H9 (cell line): ENCODE results near the gene HSPB3. TPM values are rescaled to one million over a fixed set of nuclear protein-coding genes. Genes with fewer than 3 reads are reported as not detected.

ENCODE experiments used
- DNase-seq: peaks from one replicate; pipeline ENCODE4 v3.0.0-alpha.2; 2017
- H2AFZ ChIP-seq: one replicate; pipeline ENCODE4 v1.6.1; 2013; ENCODE audit warnings: mild to moderate bottlenecking, low read length, control low read depth, moderate library complexity
- H2AK5ac ChIP-seq: 2 replicates; pipeline ENCODE4 v1.6.1; 2013; ENCODE audit warnings: low read length, control low read depth, mixed read lengths; ENCODE audit not compliant: insufficient read length
- H2BK120ac ChIP-seq: one replicate; pipeline ENCODE4 v1.6.1; 2013; ENCODE audit warnings: low read depth, mild to moderate bottlenecking, low read length, control low read depth, inconsistent platforms; ENCODE audit not compliant: poor library complexity, severe bottlenecking
- H2BK12ac ChIP-seq: 2 replicates; pipeline ENCODE4 v1.6.1; 2013; ENCODE audit warnings: low read length, control low read depth, mixed read lengths, low read depth; ENCODE audit not compliant: insufficient read length
- H2BK15ac ChIP-seq: 2 replicates; pipeline ENCODE4 v1.6.1; 2013; ENCODE audit warnings: low read depth, low read length, control low read depth
- H2BK20ac ChIP-seq: one replicate; pipeline ENCODE4 v1.6.1; 2013; ENCODE audit warnings: low read depth, mild to moderate bottlenecking, low read length, control low read depth, inconsistent platforms; ENCODE audit not compliant: poor library complexity, severe bottlenecking
- H2BK5ac ChIP-seq: 2 replicates; pipeline ENCODE4 v1.6.1; 2013; ENCODE audit warnings: low read length, control low read depth, mixed read lengths; ENCODE audit not compliant: insufficient read length
- H3K14ac ChIP-seq: 2 replicates; pipeline ENCODE4 v1.6.1; 2013; ENCODE audit warnings: low read length, control low read depth; ENCODE audit not compliant: insufficient read depth
- H3K18ac ChIP-seq: 2 replicates; pipeline ENCODE4 v1.6.1; 2013; ENCODE audit warnings: low read depth, mild to moderate bottlenecking, mixed read lengths, low read length, control low read depth; ENCODE audit not compliant: insufficient read length
- H3K23ac ChIP-seq: 2 replicates; pipeline ENCODE4 v1.6.1; 2013; ENCODE audit warnings: low read length, control low read depth, mixed read lengths, low read depth; ENCODE audit not compliant: insufficient read length
- H3K23me2 ChIP-seq: 2 replicates; pipeline ENCODE4 v1.6.1; 2013; ENCODE audit warnings: low read depth, mild to moderate bottlenecking, mixed read lengths, low read length, control low read depth; ENCODE audit not compliant: insufficient read length, poor library complexity, severe bottlenecking
- H3K27ac ChIP-seq: 2 replicates; pipeline ENCODE4 v1.5.1; 2013; ENCODE audit warnings: low read length, control low read depth, mixed read lengths, low read depth; ENCODE audit not compliant: insufficient read length
- H3K27me3 ChIP-seq: 2 replicates; pipeline ENCODE4 v1.6.1; 2013; ENCODE audit warnings: low read length, control low read depth, inconsistent platforms; ENCODE audit not compliant: insufficient read depth
- H3K4ac ChIP-seq: 2 replicates; pipeline ENCODE4 v1.6.1; 2013; ENCODE audit warnings: low read depth, mild to moderate bottlenecking, control low read depth, inconsistent platforms, low read length, moderate library complexity
- H3K4me1 ChIP-seq: 2 replicates; pipeline ENCODE4 v1.6.1; 2013; ENCODE audit warnings: low read length, control low read depth, inconsistent platforms; ENCODE audit not compliant: insufficient read depth
- H3K4me2 ChIP-seq: 2 replicates; pipeline ENCODE4 v1.6.1; 2013; ENCODE audit warnings: low read length, control low read depth, mixed read lengths; ENCODE audit not compliant: insufficient read length, insufficient read depth
- H3K56ac ChIP-seq: 2 replicates; pipeline ENCODE4 v1.6.1; 2013; ENCODE audit warnings: low read depth, mild to moderate bottlenecking, mixed read lengths, low read length, control low read depth; ENCODE audit not compliant: insufficient read length
- H3K79me1 ChIP-seq: 2 replicates; pipeline ENCODE4 v1.6.1; 2013; ENCODE audit warnings: low read depth, mild to moderate bottlenecking, moderate library complexity, low read length, control low read depth, inconsistent platforms; ENCODE audit not compliant: insufficient read depth, poor library complexity, severe bottlenecking
- H3K79me2 ChIP-seq: 2 replicates; pipeline ENCODE4 v1.6.1; 2013; ENCODE audit warnings: low read length, control low read depth, inconsistent platforms; ENCODE audit not compliant: insufficient read depth
- H3K9ac ChIP-seq: 2 replicates; pipeline ENCODE4 v1.6.1; 2013; ENCODE audit warnings: low read length, control low read depth, mixed read lengths; ENCODE audit not compliant: insufficient read length; ENCODE audit errors: extremely low read depth
- H3K9me3 ChIP-seq: one replicate; pipeline ENCODE4 v1.6.1; 2013; ENCODE audit warnings: low read depth, low read length, inconsistent platforms; ENCODE audit not compliant: control insufficient read depth
- H3T11ph ChIP-seq: one replicate; pipeline ENCODE4 v1.6.1; 2013; ENCODE audit warnings: mild to moderate bottlenecking, low read length, control low read depth, inconsistent platforms
- H4K20me1 ChIP-seq: one replicate; pipeline ENCODE4 v1.6.1; 2013; ENCODE audit not compliant: control insufficient read depth, insufficient read length, insufficient read depth
- H4K5ac ChIP-seq: 2 replicates; pipeline ENCODE4 v1.6.1; 2013; ENCODE audit warnings: low read depth, mild to moderate bottlenecking, mixed read lengths, low read length, control low read depth; ENCODE audit not compliant: insufficient read length
- H4K8ac ChIP-seq: replicated peaks from 2 replicates; pipeline ENCODE4 v1.6.1; 2013; ENCODE audit warnings: low read length, control low read depth, mixed read lengths, low read depth; ENCODE audit not compliant: insufficient read length
- H4K91ac ChIP-seq: 2 replicates; pipeline ENCODE4 v1.6.1; 2013; ENCODE audit warnings: low read depth, mild to moderate bottlenecking, moderate library complexity, mixed read lengths, low read length, control low read depth; ENCODE audit not compliant: insufficient read length
- H3K27ac Mint-ChIP-seq, 3 experiments: 2 replicates in 2 of 3; 3 replicates in 1 of 3; pipeline ENCODE4 v1.8.0; 2020 to 2021; ENCODE audit warnings: mixed read lengths in 3 of 3, mild to moderate bottlenecking in 1 of 3, moderate library complexity in 1 of 3
- H3K27me3 Mint-ChIP-seq: 2 replicates; pipeline ENCODE4 v1.8.0; 2021; ENCODE audit warnings: low read depth, mild to moderate bottlenecking, moderate library complexity, mixed read lengths
- H3K36me3 Mint-ChIP-seq, 3 experiments: 2 replicates in 2 of 3; 3 replicates in 1 of 3; pipeline ENCODE4 v1.8.0; 2020 to 2021; ENCODE audit warnings: low read depth in 3 of 3, mixed read lengths in 3 of 3; ENCODE audit not compliant: insufficient read depth in 1 of 3
- H3K4me1 Mint-ChIP-seq, 2 experiments: 2 replicates each; pipeline ENCODE4 v1.8.0; 2020; ENCODE audit warnings: mixed read lengths in 2 of 2
- H3K4me3 Mint-ChIP-seq, 2 experiments: 2 replicates in 1 of 2; 3 replicates in 1 of 2; pipeline ENCODE4 v1.8.0; 2020 to 2021; ENCODE audit warnings: mild to moderate bottlenecking in 2 of 2, mixed read lengths in 2 of 2, moderate library complexity in 1 of 2
- H3K9me3 Mint-ChIP-seq, 2 experiments: 2 replicates in 1 of 2; 3 replicates in 1 of 2; pipeline ENCODE4 v1.8.0; 2020; ENCODE audit warnings: mild to moderate bottlenecking in 2 of 2, mixed read lengths in 2 of 2, moderate library complexity in 1 of 2
- CTCF ChIP-seq: fragments of 200-600 bp; sonication (generic); conservative IDR thresholded peaks from 3 replicates; pipeline ENCODE4 v1.8.0; 2021; ENCODE audit warnings: antibody characterized with exemption, mild to moderate bottlenecking
- WGBS: extraction: QIAGEN DNeasy Blood & Tissue Kit; methylation state at CpG from one replicate; pipeline ENCODE4 v1.1.7; 2013; ENCODE audit warnings: missing lambda C conversion rate, low lambda C conversion rate, mixed read lengths; ENCODE audit not compliant: insufficient read length; ENCODE audit errors: extremely low coverage; 5-methylcytosine and 5-hydroxymethylcytosine counted together
- total RNA-seq: library from RNA; stranded (reverse); gene quantifications from 2 replicates; pipeline ENCODE4 v1.2.1, GENCODE V29; 2021

Gene HSPB3
- total RNA-seq, 1 experiment from 2014 or later: not detected

- Mint-ChIP-seq H3K4me3 (no peak overlapping the region), H3K36me3 (no peaks in the 10 kb centered on the region), H3K9me3 (no peaks in the 10 kb centered on the region), H3K27me3 (peaks cover 3% of the 10 kb centered on the region; the same call in 1 of the 2 replicates), H3K4me1 (no peaks in the 10 kb centered on the region), H3K27ac (no peak overlapping the region)
- TF ChIP-seq CTCF: no peak
- Histone ChIP-seq H4K5ac (no peak overlapping the region), H3K27me3 (no peaks in the 10 kb centered on the region; the same call in 1 of the 2 replicates), H3K9me3 (no peaks in the 10 kb centered on the region), H3K79me2 (no peaks in the 10 kb centered on the region; the same call in 1 of the 2 replicates), H4K8ac (no peak overlapping the region), H2BK15ac (no peak overlapping the region), H3K9ac (no peak overlapping the region), H3T11ph (no peak overlapping the region), H4K91ac (no peak overlapping the region), H2BK12ac (no peak overlapping the region), H3K4me2 (no peak overlapping the region), H3K4ac (no peak overlapping the region), H3K18ac (no peak overlapping the region), H3K14ac (no peak overlapping the region), H3K56ac (no peak overlapping the region), H3K4me1 (no peaks in the 10 kb centered on the region), H2BK20ac (no peak overlapping the region), H3K27ac (no peak overlapping the region), H2BK120ac (no peak overlapping the region), H3K23ac (no peak overlapping the region), H3K79me1 (no peaks in the 10 kb centered on the region), H3K23me2 (no peaks in the 10 kb centered on the region), H2AFZ (no peak overlapping the region), H2AK5ac (no peak overlapping the region), H2BK5ac (no peak overlapping the region), H4K20me1 (no peaks in the 10 kb centered on the region)
- no CpG with 5 or more reads among the region's 2 CpGs for WGBS
- DNase-seq: no peak
These were observed 21.2 kb downstream of the HSPB3 start for GRCh38 chr5:54476682-54477081.
